ENCODE measurements around the gene GTF2H2C_2.
"Not testable (repeated sequence)": the region's sequence is repeated elsewhere in the genome, so short reads cannot be mapped to it uniquely, and the experiment has no call there.

GRCh38 chr5:70464019-70464637 lies 49.0 kb downstream of the GTF2H2C_2 start:
- TF ChIP-seq CTCF (IDR thresholded peaks at IDR 0.05; ENCODE audit: poor library complexity); EZH2phosphoT487 (IDR thresholded peaks at IDR 0.05; ENCODE audit: low read depth, severe bottlenecking, unreplicated experiment); EZH2 (IDR thresholded peaks at IDR 0.05; ENCODE audit: borderline replicate concordance): not testable (repeated sequence)

All from hepatocyte (in vitro differentiated cells).